Nephron (organoid): ENCODE data around the gene DLX2.

Source experiments
- H3K27ac Mint-ChIP-seq, 3 experiments: 2 replicates each; pipeline ENCODE4 v1.8.0; 2020; ENCODE audit warnings: mixed read lengths in 3 of 3, mild to moderate bottlenecking in 2 of 3, moderate library complexity in 1 of 3
- H3K27me3 Mint-ChIP-seq: 2 replicates; pipeline ENCODE4 v1.8.0; 2021; ENCODE audit warnings: low read depth, mild to moderate bottlenecking, moderate library complexity, mixed read lengths
- H3K36me3 Mint-ChIP-seq: 2 replicates; pipeline ENCODE4 v1.8.0; 2020; ENCODE audit warnings: low read depth, mixed read lengths
- H3K4me1 Mint-ChIP-seq: 2 replicates; pipeline ENCODE4 v1.8.0; 2020; ENCODE audit warnings: mixed read lengths
- H3K4me3 Mint-ChIP-seq, 3 experiments: 2 replicates each; pipeline ENCODE4 v1.8.0; 2020; ENCODE audit warnings: mild to moderate bottlenecking in 3 of 3, mixed read lengths in 3 of 3, moderate library complexity in 2 of 3
- H3K9me3 Mint-ChIP-seq: 2 replicates; pipeline ENCODE4 v1.8.0; 2020; ENCODE audit warnings: mixed read lengths
- TF ChIP-seq, protein P1 (sequence below), 3 experiments: fragments of 200-600 bp; sonication (generic); IDR thresholded peaks; one replicate each; pipeline ENCODE4 v1.5.0; 2021; ENCODE audit warnings: antibody characterized with exemption in 3 of 3; ENCODE audit not compliant: unreplicated experiment in 3 of 3

Gene DLX2

DNA sequence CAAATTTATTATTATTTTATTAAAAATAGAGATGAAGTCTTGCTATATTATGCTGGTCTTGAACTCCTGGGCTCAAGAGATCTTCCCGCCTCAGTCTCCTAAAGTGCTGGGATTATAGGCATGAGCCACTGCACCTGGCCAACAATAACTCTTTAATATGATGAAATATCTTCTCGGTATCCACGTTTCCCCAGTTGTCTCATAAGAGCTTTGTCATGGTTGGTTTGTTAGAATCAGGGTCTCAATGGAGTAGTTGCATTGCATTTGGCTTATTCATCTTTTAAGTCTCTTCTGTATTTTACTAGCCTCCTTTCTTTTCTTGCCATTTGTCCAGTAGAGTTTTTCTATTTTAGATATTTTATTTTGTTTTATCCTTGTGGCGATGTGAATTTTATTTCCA lies 32.7 kb upstream of the DLX2 start:
- no peak overlapping the region for H3K4me3 Mint-ChIP-seq
- no peaks in the 10 kb centered on the region for H3K36me3 Mint-ChIP-seq
- no peaks in the 10 kb centered on the region for H3K27me3 Mint-ChIP-seq
- H3K9me3 Mint-ChIP-seq: peaks cover 6% of the 10 kb centered on the region
- H3K4me1 Mint-ChIP-seq: no peaks in the 10 kb centered on the region
- H3K27ac Mint-ChIP-seq: no peak overlapping the region
- TF ChIP-seq, protein P1, sequence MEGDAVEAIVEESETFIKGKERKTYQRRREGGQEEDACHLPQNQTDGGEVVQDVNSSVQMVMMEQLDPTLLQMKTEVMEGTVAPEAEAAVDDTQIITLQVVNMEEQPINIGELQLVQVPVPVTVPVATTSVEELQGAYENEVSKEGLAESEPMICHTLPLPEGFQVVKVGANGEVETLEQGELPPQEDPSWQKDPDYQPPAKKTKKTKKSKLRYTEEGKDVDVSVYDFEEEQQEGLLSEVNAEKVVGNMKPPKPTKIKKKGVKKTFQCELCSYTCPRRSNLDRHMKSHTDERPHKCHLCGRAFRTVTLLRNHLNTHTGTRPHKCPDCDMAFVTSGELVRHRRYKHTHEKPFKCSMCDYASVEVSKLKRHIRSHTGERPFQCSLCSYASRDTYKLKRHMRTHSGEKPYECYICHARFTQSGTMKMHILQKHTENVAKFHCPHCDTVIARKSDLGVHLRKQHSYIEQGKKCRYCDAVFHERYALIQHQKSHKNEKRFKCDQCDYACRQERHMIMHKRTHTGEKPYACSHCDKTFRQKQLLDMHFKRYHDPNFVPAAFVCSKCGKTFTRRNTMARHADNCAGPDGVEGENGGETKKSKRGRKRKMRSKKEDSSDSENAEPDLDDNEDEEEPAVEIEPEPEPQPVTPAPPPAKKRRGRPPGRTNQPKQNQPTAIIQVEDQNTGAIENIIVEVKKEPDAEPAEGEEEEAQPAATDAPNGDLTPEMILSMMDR (IDR thresholded peaks at IDR 0.05; ENCODE audit: unreplicated experiment in 3 of 3): no peak

DNA sequence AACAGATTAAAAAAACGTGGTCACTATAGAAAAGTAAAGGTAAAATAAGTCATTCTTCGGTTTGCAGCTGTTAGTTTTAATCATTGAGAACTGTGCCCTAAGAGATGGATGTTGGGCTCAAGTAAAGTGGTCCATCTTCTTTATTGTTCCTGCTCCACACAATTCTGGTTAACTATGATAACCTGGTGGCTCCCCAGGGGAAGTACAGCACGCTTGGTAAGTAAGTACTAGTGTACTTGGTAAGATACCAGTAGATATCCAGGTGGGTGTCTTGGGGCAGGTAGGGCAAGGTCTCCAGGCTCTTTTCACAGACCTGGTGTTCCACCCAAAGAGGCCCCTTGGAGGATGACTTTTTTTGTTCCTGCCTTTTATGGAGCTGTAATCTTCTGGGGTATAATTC lies 31.6 kb upstream of the DLX2 start:
- H3K4me3 Mint-ChIP-seq: no peak overlapping the region
- H3K27ac Mint-ChIP-seq: no peak overlapping the region
- peaks cover 10% of the 10 kb centered on the region for H3K9me3 Mint-ChIP-seq
- no peaks in the 10 kb centered on the region for H3K36me3 Mint-ChIP-seq
- H3K4me1 Mint-ChIP-seq: no peaks in the 10 kb centered on the region
- TF ChIP-seq, protein P1 (IDR thresholded peaks at IDR 0.05; ENCODE audit: unreplicated experiment in 3 of 3): no peak
- H3K27me3 Mint-ChIP-seq: peaks cover 5% of the 10 kb centered on the region

DNA sequence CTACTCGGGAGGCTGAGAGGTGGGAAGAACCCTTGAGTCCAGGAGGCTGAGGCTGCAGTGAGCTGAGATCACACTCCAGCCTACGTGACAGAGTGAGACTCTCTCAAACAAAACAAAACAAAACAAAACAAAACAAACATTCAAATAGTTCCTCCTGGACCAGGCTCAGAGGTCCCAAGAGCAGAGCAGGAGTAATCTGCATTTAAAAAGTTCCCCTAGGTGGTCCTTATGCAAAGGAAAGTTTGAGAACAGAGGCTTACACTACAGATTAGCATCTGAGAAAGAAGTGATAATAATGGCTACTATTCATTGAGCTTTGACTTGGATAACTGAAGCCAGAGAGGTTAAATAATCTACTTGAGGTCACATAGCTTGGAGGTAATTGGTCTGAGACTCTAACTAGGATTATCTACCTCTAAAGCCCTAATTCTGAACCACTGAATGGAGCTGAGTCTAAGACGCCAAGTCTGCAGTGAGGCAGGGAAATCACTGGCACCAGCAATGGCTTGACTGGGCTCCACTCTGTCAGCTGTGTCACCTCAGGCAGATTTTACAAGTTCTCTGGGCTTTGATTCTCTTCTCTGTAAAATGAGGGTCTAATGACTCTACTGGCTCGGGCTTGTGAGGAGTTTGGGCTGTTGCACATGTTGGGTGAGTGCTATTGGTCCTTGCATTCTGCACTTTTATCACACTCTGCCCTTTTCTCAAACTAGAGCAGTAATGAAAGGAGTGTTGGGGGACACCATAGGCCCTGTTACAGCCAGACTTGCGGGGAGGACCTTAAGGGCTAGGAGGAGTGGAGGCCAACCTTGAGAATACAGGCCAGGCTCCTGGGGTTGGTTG lies 29.2 kb upstream of the DLX2 start:
- Mint-ChIP-seq H3K27me3 (peaks cover 5% of the 10 kb centered on the region), H3K4me1 (no peaks in the 10 kb centered on the region), H3K4me3 (no peak overlapping the region), H3K36me3 (no peaks in the 10 kb centered on the region), H3K9me3 (peaks cover 7% of the 10 kb centered on the region), H3K27ac (no peak overlapping the region)
- TF ChIP-seq, protein P1 (IDR thresholded peaks at IDR 0.05; ENCODE audit: unreplicated experiment in 3 of 3): no peak

DNA sequence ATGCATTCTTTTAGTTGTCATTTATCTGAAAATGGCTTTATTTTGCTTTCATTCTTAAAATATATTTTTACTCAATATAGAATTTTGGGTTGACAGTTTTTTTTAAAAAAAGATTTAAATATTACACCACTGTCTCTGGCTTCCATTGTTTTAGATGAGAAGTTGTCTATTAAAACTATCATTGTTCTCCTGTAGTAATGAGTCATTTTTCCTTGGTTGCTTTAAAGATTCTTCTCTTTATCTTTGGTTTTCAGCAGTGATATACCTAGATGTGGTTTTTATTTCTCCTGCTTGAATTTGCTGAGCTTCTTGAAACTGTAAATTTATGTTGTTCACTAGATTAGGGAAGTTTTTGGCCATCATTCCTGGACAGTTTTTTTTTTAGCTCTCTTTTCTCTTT lies 26.7 kb upstream of the DLX2 start:
- Mint-ChIP-seq H3K4me1 (no peaks in the 10 kb centered on the region), H3K9me3 (peaks cover 4% of the 10 kb centered on the region), H3K27ac (no peak overlapping the region), H3K36me3 (no peaks in the 10 kb centered on the region), H3K4me3 (no peak overlapping the region), H3K27me3 (peaks cover 5% of the 10 kb centered on the region)
- TF ChIP-seq, protein P1 (IDR thresholded peaks at IDR 0.05; ENCODE audit: unreplicated experiment in 3 of 3): no peak

DNA sequence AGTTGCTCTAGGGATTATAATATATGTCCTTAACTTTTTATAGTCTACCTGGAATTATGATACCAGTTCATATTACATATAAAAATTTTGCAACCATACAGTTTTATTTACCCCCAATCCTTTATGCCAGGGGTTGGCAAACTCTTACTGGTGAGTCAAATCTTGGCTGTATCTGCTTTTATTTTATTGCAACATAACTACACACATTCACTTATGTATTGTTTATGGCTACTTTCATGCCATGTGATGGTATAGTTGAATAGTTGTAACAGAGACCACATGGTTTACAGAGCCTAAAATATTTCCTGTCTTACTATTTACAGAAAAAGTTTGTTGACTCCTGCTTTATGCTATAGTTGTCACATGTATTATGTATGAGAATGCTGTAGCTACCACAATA lies 25.8 kb upstream of the DLX2 start:
- TF ChIP-seq, protein P1 (IDR thresholded peaks at IDR 0.05; ENCODE audit: unreplicated experiment in 3 of 3): no peak
- Mint-ChIP-seq H3K27ac (no peak overlapping the region), H3K4me3 (no peak overlapping the region), H3K9me3 (peaks cover 4% of the 10 kb centered on the region), H3K27me3 (peaks cover 5% of the 10 kb centered on the region), H3K36me3 (no peaks in the 10 kb centered on the region), H3K4me1 (no peaks in the 10 kb centered on the region)

DNA sequence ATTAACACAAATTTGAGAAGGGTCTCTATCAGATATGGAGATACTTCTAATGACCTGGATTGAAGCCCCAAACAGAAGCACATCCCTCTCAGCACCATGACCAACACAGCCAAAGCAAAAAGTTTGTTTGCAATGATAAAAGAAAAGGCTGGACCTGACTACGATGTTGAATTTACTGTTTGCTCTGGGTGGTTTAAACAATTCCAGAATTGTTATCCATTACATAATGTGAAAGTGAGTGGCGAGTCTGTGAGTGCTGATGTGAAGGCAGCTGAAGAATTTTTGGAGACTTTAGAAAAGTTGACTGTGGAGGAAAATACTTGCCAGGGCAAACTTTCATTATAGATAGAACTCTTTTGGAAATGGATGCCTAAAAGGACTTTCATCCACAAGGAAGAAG lies 17.4 kb upstream of the DLX2 start:
- no peaks in the 10 kb centered on the region for H3K4me1 Mint-ChIP-seq
- no peaks in the 10 kb centered on the region for H3K9me3 Mint-ChIP-seq
- peaks cover 26% of the 10 kb centered on the region for H3K27me3 Mint-ChIP-seq
- no peak overlapping the region for H3K27ac Mint-ChIP-seq
- no peak overlapping the region for H3K4me3 Mint-ChIP-seq
- TF ChIP-seq, protein P1 (IDR thresholded peaks at IDR 0.05; ENCODE audit: unreplicated experiment in 3 of 3): no peak
- H3K36me3 Mint-ChIP-seq: no peaks in the 10 kb centered on the region
